ENCODE measurements around the gene TMEM82.

DNA sequence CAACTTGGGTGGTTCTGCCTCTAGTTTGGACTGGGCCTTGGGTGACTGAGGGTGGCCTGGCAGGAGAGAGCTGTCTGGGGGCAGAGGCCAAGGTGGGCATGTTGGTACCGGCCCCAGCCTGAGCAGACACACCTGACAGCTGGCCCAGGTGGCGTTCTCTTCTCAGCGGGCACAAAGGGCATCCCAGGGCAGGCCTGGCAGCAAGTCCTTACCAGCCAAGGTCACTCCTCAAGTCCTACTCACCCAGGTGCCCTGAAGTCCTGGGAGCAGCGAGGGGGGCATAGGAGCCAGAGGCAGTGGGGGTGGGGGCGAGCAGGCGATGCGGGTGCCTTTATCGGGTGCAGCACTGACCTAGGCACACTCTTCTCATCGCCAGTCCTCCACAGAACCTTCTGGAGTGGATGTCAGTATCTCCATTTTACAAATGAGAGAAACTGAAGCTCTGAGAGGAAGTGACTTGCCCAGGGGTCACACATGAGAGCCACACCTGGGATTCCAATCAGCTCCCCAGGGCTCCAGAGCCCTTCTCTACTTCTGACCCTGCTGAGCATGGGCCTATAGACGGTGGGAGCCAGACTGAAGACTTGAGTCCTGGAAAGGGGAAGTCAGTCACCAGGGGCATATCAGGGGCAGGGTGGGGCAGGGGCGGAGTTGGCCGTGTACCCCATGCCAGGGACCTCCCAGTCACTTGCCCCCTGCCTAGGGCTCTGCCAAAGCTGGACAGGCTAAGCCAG is 6.8 kb upstream of the TMEM82 start:
- no peak for TF ChIP-seq POLR2A (IDR thresholded peaks at IDR 0.05)
- no peak for TF ChIP-seq CTCF (IDR thresholded peaks at IDR 0.05)

Measured in esophagus squamous epithelium (tissue), 4 donors.